ENCODE measurements around the gene COL4A1. TPM values are rescaled to one million over a fixed set of nuclear protein-coding genes. Genes with fewer than 3 reads are reported as not detected.
A peak's percentile ranks its signal among the peaks of the same experiment; 100 is the strongest.
"Not testable (repeated sequence)": the region's sequence is repeated elsewhere in the genome, so short reads cannot be mapped to it uniquely, and the experiment has no call there.

Gene COL4A1
- total RNA-seq, 4 donors from 2014 or later = 278 to 618 (median 440) TPM

GRCh38 chr13:110113284-110113764, 193.6 kb downstream of the COL4A1 start:
- Histone ChIP-seq H3K36me3 (no peaks in the 10 kb centered on the region), H3K9me3 (no peaks in the 10 kb centered on the region), H3K27ac (no peak overlapping the region), H3K4me1 (peaks cover 0 to 21% (median 6%) of the 10 kb centered on the region in 3 donors), H3K27me3 (no peaks in the 10 kb centered on the region), H3K4me3 (no peak overlapping the region)
- TF ChIP-seq POLR2A (IDR thresholded peaks at IDR 0.05) (no peak), CTCF (IDR thresholded peaks at IDR 0.05) (no peak), POLR2AphosphoS5 (IDR thresholded peaks at IDR 0.05) (no peak), EP300 (IDR thresholded peaks at IDR 0.05) (no peak)
- no peak for ATAC-seq
- 83 to 100% methylated on average over 1 to 2 of the region's 2 CpGs for WGBS, 2 donors (ENCODE audit: low coverage in 1 of 2)

- not testable (repeated sequence) for H3K36me3 ChIP-seq, ATAC-seq, H3K27me3 ChIP-seq, H3K27ac ChIP-seq, H3K4me3 ChIP-seq, H3K9me3 ChIP-seq
- 69 to 74% methylated on average over 5 to 6 of the region's 6 CpGs for WGBS, 2 donors (ENCODE audit: low coverage in 1 of 2)
- H3K4me1 ChIP-seq = peaks cover 0 to 29% (median 6%) of the 10 kb centered on the region in 3 donors
- peak in 1 of 4 experiments; percentile 21 for TF ChIP-seq CTCF (IDR thresholded peaks at IDR 0.05)
Observed at GRCh38 chr13:110112379-110112778, 194.6 kb downstream of the COL4A1 start.

GRCh38 chr13:110110783-110111182, 196.2 kb downstream of the COL4A1 start:
- Histone ChIP-seq H3K27me3 (no peaks in the 10 kb centered on the region), H3K4me3 (no peak overlapping the region), H3K4me1 (peaks cover 0 to 45% (median 9%) of the 10 kb centered on the region in 3 donors), H3K36me3 (no peaks in the 10 kb centered on the region), H3K9me3 (no peaks in the 10 kb centered on the region), H3K27ac (peak overlapping the region in 3 of 4 donors; percentile 74 to 84 (median 82))
- WGBS, 2 donors (ENCODE audit: low coverage in 1 of 2) = 96 to 100% methylated on average over 4 to 17 of the region's 19 CpGs
- TF ChIP-seq POLR2A (IDR thresholded peaks at IDR 0.05) = no peak
- no peak for TF ChIP-seq EP300 (IDR thresholded peaks at IDR 0.05)
- no peak for TF ChIP-seq POLR2AphosphoS5 (IDR thresholded peaks at IDR 0.05)
- TF ChIP-seq CTCF (IDR thresholded peaks at IDR 0.05) = no peak
- ATAC-seq = no peak

GRCh38 chr13:110109910-110110309, 197.0 kb downstream of the COL4A1 start:
- WGBS, 2 donors (ENCODE audit: low coverage in 1 of 2) = 19% methylated on average over 15 of the region's 15 CpGs; no CpG with 5 or more reads in 1 of the 2 donors
- TF ChIP-seq POLR2AphosphoS5 (IDR thresholded peaks at IDR 0.05) (peak; percentile 59), POLR2A (IDR thresholded peaks at IDR 0.05) (no peak), CTCF (IDR thresholded peaks at IDR 0.05) (no peak), EP300 (IDR thresholded peaks at IDR 0.05) (no peak)
- H3K4me1 ChIP-seq = peaks cover 0 to 47% (median 9%) of the 10 kb centered on the region in 3 donors
- H3K36me3 ChIP-seq = no peaks in the 10 kb centered on the region
- no peaks in the 10 kb centered on the region for H3K27me3 ChIP-seq
- no peak overlapping the region for H3K4me3 ChIP-seq
- no peaks in the 10 kb centered on the region for H3K9me3 ChIP-seq
- ATAC-seq = peak; percentile 84
- peak overlapping the region in 3 of 4 donors; percentile 74 to 84 (median 82) for H3K27ac ChIP-seq

GRCh38 chr13:110109140-110109783, 197.7 kb downstream of the COL4A1 start:
- H3K27ac ChIP-seq = peak overlapping the region; percentile 16 to 84 (median 78)

More at GRCh38 chr13:110109140-110109783, 197.7 kb downstream of the COL4A1 start:
- no peak for ATAC-seq
- Histone ChIP-seq H3K4me3 (no peak overlapping the region), H3K27me3 (no peaks in the 10 kb centered on the region), H3K9me3 (no peaks in the 10 kb centered on the region), H3K4me1 (peaks cover 0 to 47% (median 9%) of the 10 kb centered on the region in 3 donors), H3K36me3 (no peaks in the 10 kb centered on the region)
- WGBS, 2 donors (ENCODE audit: low coverage in 1 of 2) = 45 to 73% methylated on average over 3 to 7 of the region's 10 CpGs
- no peak for TF ChIP-seq POLR2AphosphoS5 (IDR thresholded peaks at IDR 0.05)
- no peak for TF ChIP-seq EP300 (IDR thresholded peaks at IDR 0.05)
- TF ChIP-seq POLR2A (IDR thresholded peaks at IDR 0.05) = no peak
- no peak for TF ChIP-seq CTCF (IDR thresholded peaks at IDR 0.05)

Measured in gastroesophageal sphincter (tissue), 4 donors.